H9 (cell line): ENCODE results near the gene MAPK1IP1L. TPM values are rescaled to one million over a fixed set of nuclear protein-coding genes. Genes with fewer than 3 reads are reported as not detected.

Experiments used
- DNase-seq: peaks from one replicate; pipeline ENCODE4 v3.0.0-alpha.2; 2017
- H2AFZ ChIP-seq: one replicate; pipeline ENCODE4 v1.6.1; 2013; ENCODE audit warnings: mild to moderate bottlenecking, low read length, control low read depth, moderate library complexity
- H2AK5ac ChIP-seq: 2 replicates; pipeline ENCODE4 v1.6.1; 2013; ENCODE audit warnings: low read length, control low read depth, mixed read lengths; ENCODE audit not compliant: insufficient read length
- H2BK120ac ChIP-seq: one replicate; pipeline ENCODE4 v1.6.1; 2013; ENCODE audit warnings: low read depth, mild to moderate bottlenecking, low read length, control low read depth, inconsistent platforms; ENCODE audit not compliant: poor library complexity, severe bottlenecking
- H2BK12ac ChIP-seq: 2 replicates; pipeline ENCODE4 v1.6.1; 2013; ENCODE audit warnings: low read length, control low read depth, mixed read lengths, low read depth; ENCODE audit not compliant: insufficient read length
- H2BK15ac ChIP-seq: 2 replicates; pipeline ENCODE4 v1.6.1; 2013; ENCODE audit warnings: low read depth, low read length, control low read depth
- H2BK20ac ChIP-seq: one replicate; pipeline ENCODE4 v1.6.1; 2013; ENCODE audit warnings: low read depth, mild to moderate bottlenecking, low read length, control low read depth, inconsistent platforms; ENCODE audit not compliant: poor library complexity, severe bottlenecking
- H2BK5ac ChIP-seq: 2 replicates; pipeline ENCODE4 v1.6.1; 2013; ENCODE audit warnings: low read length, control low read depth, mixed read lengths; ENCODE audit not compliant: insufficient read length
- H3K14ac ChIP-seq: 2 replicates; pipeline ENCODE4 v1.6.1; 2013; ENCODE audit warnings: low read length, control low read depth; ENCODE audit not compliant: insufficient read depth
- H3K18ac ChIP-seq: 2 replicates; pipeline ENCODE4 v1.6.1; 2013; ENCODE audit warnings: low read depth, mild to moderate bottlenecking, mixed read lengths, low read length, control low read depth; ENCODE audit not compliant: insufficient read length
- H3K23ac ChIP-seq: 2 replicates; pipeline ENCODE4 v1.6.1; 2013; ENCODE audit warnings: low read length, control low read depth, mixed read lengths, low read depth; ENCODE audit not compliant: insufficient read length
- H3K23me2 ChIP-seq: 2 replicates; pipeline ENCODE4 v1.6.1; 2013; ENCODE audit warnings: low read depth, mild to moderate bottlenecking, mixed read lengths, low read length, control low read depth; ENCODE audit not compliant: insufficient read length, poor library complexity, severe bottlenecking
- H3K27ac ChIP-seq: 2 replicates; pipeline ENCODE4 v1.5.1; 2013; ENCODE audit warnings: low read length, control low read depth, mixed read lengths, low read depth; ENCODE audit not compliant: insufficient read length
- H3K27me3 ChIP-seq: 2 replicates; pipeline ENCODE4 v1.6.1; 2013; ENCODE audit warnings: low read length, control low read depth, inconsistent platforms; ENCODE audit not compliant: insufficient read depth
- H3K4ac ChIP-seq: 2 replicates; pipeline ENCODE4 v1.6.1; 2013; ENCODE audit warnings: low read depth, mild to moderate bottlenecking, control low read depth, inconsistent platforms, low read length, moderate library complexity
- H3K4me1 ChIP-seq: 2 replicates; pipeline ENCODE4 v1.6.1; 2013; ENCODE audit warnings: low read length, control low read depth, inconsistent platforms; ENCODE audit not compliant: insufficient read depth
- H3K4me2 ChIP-seq: 2 replicates; pipeline ENCODE4 v1.6.1; 2013; ENCODE audit warnings: low read length, control low read depth, mixed read lengths; ENCODE audit not compliant: insufficient read length, insufficient read depth
- H3K56ac ChIP-seq: 2 replicates; pipeline ENCODE4 v1.6.1; 2013; ENCODE audit warnings: low read depth, mild to moderate bottlenecking, mixed read lengths, low read length, control low read depth; ENCODE audit not compliant: insufficient read length
- H3K79me1 ChIP-seq: 2 replicates; pipeline ENCODE4 v1.6.1; 2013; ENCODE audit warnings: low read depth, mild to moderate bottlenecking, moderate library complexity, low read length, control low read depth, inconsistent platforms; ENCODE audit not compliant: insufficient read depth, poor library complexity, severe bottlenecking
- H3K79me2 ChIP-seq: 2 replicates; pipeline ENCODE4 v1.6.1; 2013; ENCODE audit warnings: low read length, control low read depth, inconsistent platforms; ENCODE audit not compliant: insufficient read depth
- H3K9ac ChIP-seq: 2 replicates; pipeline ENCODE4 v1.6.1; 2013; ENCODE audit warnings: low read length, control low read depth, mixed read lengths; ENCODE audit not compliant: insufficient read length; ENCODE audit errors: extremely low read depth
- H3K9me3 ChIP-seq: one replicate; pipeline ENCODE4 v1.6.1; 2013; ENCODE audit warnings: low read depth, low read length, inconsistent platforms; ENCODE audit not compliant: control insufficient read depth
- H3T11ph ChIP-seq: one replicate; pipeline ENCODE4 v1.6.1; 2013; ENCODE audit warnings: mild to moderate bottlenecking, low read length, control low read depth, inconsistent platforms
- H4K20me1 ChIP-seq: one replicate; pipeline ENCODE4 v1.6.1; 2013; ENCODE audit not compliant: control insufficient read depth, insufficient read length, insufficient read depth
- H4K5ac ChIP-seq: 2 replicates; pipeline ENCODE4 v1.6.1; 2013; ENCODE audit warnings: low read depth, mild to moderate bottlenecking, mixed read lengths, low read length, control low read depth; ENCODE audit not compliant: insufficient read length
- H4K8ac ChIP-seq: replicated peaks from 2 replicates; pipeline ENCODE4 v1.6.1; 2013; ENCODE audit warnings: low read length, control low read depth, mixed read lengths, low read depth; ENCODE audit not compliant: insufficient read length
- H4K91ac ChIP-seq: 2 replicates; pipeline ENCODE4 v1.6.1; 2013; ENCODE audit warnings: low read depth, mild to moderate bottlenecking, moderate library complexity, mixed read lengths, low read length, control low read depth; ENCODE audit not compliant: insufficient read length
- H3K27ac Mint-ChIP-seq, 3 experiments: 2 replicates in 2 of 3; 3 replicates in 1 of 3; pipeline ENCODE4 v1.8.0; 2020 to 2021; ENCODE audit warnings: mixed read lengths in 3 of 3, mild to moderate bottlenecking in 1 of 3, moderate library complexity in 1 of 3
- H3K27me3 Mint-ChIP-seq: 2 replicates; pipeline ENCODE4 v1.8.0; 2021; ENCODE audit warnings: low read depth, mild to moderate bottlenecking, moderate library complexity, mixed read lengths
- H3K36me3 Mint-ChIP-seq, 3 experiments: 2 replicates in 2 of 3; 3 replicates in 1 of 3; pipeline ENCODE4 v1.8.0; 2020 to 2021; ENCODE audit warnings: low read depth in 3 of 3, mixed read lengths in 3 of 3; ENCODE audit not compliant: insufficient read depth in 1 of 3
- H3K4me1 Mint-ChIP-seq, 2 experiments: 2 replicates each; pipeline ENCODE4 v1.8.0; 2020; ENCODE audit warnings: mixed read lengths in 2 of 2
- H3K4me3 Mint-ChIP-seq, 2 experiments: 2 replicates in 1 of 2; 3 replicates in 1 of 2; pipeline ENCODE4 v1.8.0; 2020 to 2021; ENCODE audit warnings: mild to moderate bottlenecking in 2 of 2, mixed read lengths in 2 of 2, moderate library complexity in 1 of 2
- H3K9me3 Mint-ChIP-seq, 2 experiments: 2 replicates in 1 of 2; 3 replicates in 1 of 2; pipeline ENCODE4 v1.8.0; 2020; ENCODE audit warnings: mild to moderate bottlenecking in 2 of 2, mixed read lengths in 2 of 2, moderate library complexity in 1 of 2
- WGBS: extraction: QIAGEN DNeasy Blood & Tissue Kit; methylation state at CpG from one replicate; pipeline ENCODE4 v1.1.7; 2013; ENCODE audit warnings: missing lambda C conversion rate, low lambda C conversion rate, mixed read lengths; ENCODE audit not compliant: insufficient read length; ENCODE audit errors: extremely low coverage; 5-methylcytosine and 5-hydroxymethylcytosine counted together
- total RNA-seq: library from RNA; stranded (reverse); gene quantifications from 2 replicates; pipeline ENCODE4 v1.2.1, GENCODE V29; 2021
- TF ChIP-seq, protein P1 (sequence below): fragments of 200-600 bp; sonication (generic); conservative IDR thresholded peaks from 3 replicates; pipeline ENCODE4 v1.8.0; 2021; ENCODE audit warnings: antibody characterized with exemption, mild to moderate bottlenecking

Gene MAPK1IP1L
- total RNA-seq, 1 experiment from 2014 or later: 133 TPM

DNA sequence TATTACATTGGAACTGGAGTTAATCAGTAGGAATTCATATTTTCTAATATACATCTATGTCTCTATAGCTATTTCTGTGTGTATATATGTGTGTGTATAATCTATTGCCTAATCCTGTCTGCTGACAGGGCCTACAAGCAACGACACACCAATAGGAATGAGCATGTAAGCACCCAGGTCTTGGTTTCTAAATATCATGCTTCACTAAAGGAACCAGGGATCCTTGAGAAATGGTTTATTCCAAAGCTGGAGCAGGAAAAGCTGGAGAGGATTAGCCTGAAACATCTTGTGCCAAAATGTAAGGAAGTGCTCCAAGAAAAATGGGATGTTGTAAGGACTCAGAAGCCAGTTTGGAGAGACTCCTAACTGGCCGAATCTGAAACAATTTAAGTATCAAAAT lies 48.3 kb downstream of the MAPK1IP1L start:
- peaks cover 1% of the 10 kb centered on the region for H3K27me3 Mint-ChIP-seq
- H2AFZ ChIP-seq: no peak overlapping the region
- H3K27ac ChIP-seq: no peak overlapping the region

More for the DNA sequence above, 48.3 kb downstream of the MAPK1IP1L start:
- Histone ChIP-seq H3K9me3 (no peaks in the 10 kb centered on the region), H3K9ac (no peak overlapping the region), H3K79me1 (no peaks in the 10 kb centered on the region), H3K27me3 (no peaks in the 10 kb centered on the region), H3K4ac (no peak overlapping the region), H2BK12ac (no peak overlapping the region), H3K14ac (no peak overlapping the region), H2AK5ac (no peak overlapping the region), H3T11ph (no peak overlapping the region), H4K5ac (no peak overlapping the region), H2BK5ac (no peak overlapping the region), H3K79me2 (no peaks in the 10 kb centered on the region), H2BK15ac (no peak overlapping the region), H2BK120ac (no peak overlapping the region), H3K23me2 (no peaks in the 10 kb centered on the region), H3K4me1 (peaks cover 12% of the 10 kb centered on the region; the same call in 1 of the 2 replicates), H3K4me2 (no peak overlapping the region), H3K23ac (no peak overlapping the region), H4K20me1 (no peaks in the 10 kb centered on the region), H2BK20ac (no peak overlapping the region), H4K8ac (no peak overlapping the region), H3K56ac (no peak overlapping the region), H4K91ac (no peak overlapping the region), H3K18ac (no peak overlapping the region)
- peak overlapping the region in 1 of 3 experiments; percentile 25; a peak in 1 of 7 replicates for H3K27ac Mint-ChIP-seq
- H3K4me3 Mint-ChIP-seq: no peak overlapping the region
- no peaks in the 10 kb centered on the region for H3K9me3 Mint-ChIP-seq
- TF ChIP-seq, protein P1, sequence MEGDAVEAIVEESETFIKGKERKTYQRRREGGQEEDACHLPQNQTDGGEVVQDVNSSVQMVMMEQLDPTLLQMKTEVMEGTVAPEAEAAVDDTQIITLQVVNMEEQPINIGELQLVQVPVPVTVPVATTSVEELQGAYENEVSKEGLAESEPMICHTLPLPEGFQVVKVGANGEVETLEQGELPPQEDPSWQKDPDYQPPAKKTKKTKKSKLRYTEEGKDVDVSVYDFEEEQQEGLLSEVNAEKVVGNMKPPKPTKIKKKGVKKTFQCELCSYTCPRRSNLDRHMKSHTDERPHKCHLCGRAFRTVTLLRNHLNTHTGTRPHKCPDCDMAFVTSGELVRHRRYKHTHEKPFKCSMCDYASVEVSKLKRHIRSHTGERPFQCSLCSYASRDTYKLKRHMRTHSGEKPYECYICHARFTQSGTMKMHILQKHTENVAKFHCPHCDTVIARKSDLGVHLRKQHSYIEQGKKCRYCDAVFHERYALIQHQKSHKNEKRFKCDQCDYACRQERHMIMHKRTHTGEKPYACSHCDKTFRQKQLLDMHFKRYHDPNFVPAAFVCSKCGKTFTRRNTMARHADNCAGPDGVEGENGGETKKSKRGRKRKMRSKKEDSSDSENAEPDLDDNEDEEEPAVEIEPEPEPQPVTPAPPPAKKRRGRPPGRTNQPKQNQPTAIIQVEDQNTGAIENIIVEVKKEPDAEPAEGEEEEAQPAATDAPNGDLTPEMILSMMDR: no peak
- H3K36me3 Mint-ChIP-seq: peaks cover 0 to 5% (median 0%) of the 10 kb centered on the region in 3 experiments; a peak in 2 of 7 replicates
- DNase-seq: no peak
- WGBS: no CpG with 5 or more reads among the region's 2 CpGs
- peaks cover 33 to 44% of the 10 kb centered on the region in 2 experiments for H3K4me1 Mint-ChIP-seq
